SK-MEL-5 (cell line): ENCODE measurements around the gene LDOC1. TPM values are rescaled to one million over a fixed set of nuclear protein-coding genes. Genes with fewer than 3 reads are reported as not detected.
A peak's percentile ranks its signal among the peaks of the same experiment; 100 is the strongest.
"Not testable (repeated sequence)": the region's sequence is repeated elsewhere in the genome, so short reads cannot be mapped to it uniquely, and the experiment has no call there.

Experiments
- DNase-seq: peaks from one replicate; pipeline ENCODE4 v3.0.0-alpha.2; 2016; ENCODE audit warnings: low read depth, low spot score
- in situ Hi-C: cut with HindIII; loops from 2 replicates; pipeline ENCODE4 v1.10.0; 2016; ENCODE audit warnings: low sequenced_read_pairs, high pct_unique_total_duplicates, low pct_unique_long_range_greater_than_20kb
- polyA plus RNA-seq, 2 experiments: library from polyadenylated mRNA; depleted of rRNA; stranded (reverse); fragments of >200 nt; gene quantifications; 2 replicates each; pipeline ENCODE4 v1.2.3, GENCODE V29; 2015
- total RNA-seq: library from RNA; depleted of rRNA; stranded (reverse); fragments of >200 nt; shearing (Covaris generic); gene quantifications from 2 replicates; pipeline ENCODE4 v1.2.3, GENCODE V29; 2014; rRNA removed

LDOC1 gene
- total RNA-seq, result 3.4 and 5.6 TPM in 2 replicates
- 28.2 and 37.6 TPM in 2 replicates for polyA plus RNA-seq (2015; cell fraction: cytosol; rRNA removed)
- 13.5 and 21.1 TPM in 2 replicates for polyA plus RNA-seq (2015; cell fraction: nucleus; rRNA removed)

DNA sequence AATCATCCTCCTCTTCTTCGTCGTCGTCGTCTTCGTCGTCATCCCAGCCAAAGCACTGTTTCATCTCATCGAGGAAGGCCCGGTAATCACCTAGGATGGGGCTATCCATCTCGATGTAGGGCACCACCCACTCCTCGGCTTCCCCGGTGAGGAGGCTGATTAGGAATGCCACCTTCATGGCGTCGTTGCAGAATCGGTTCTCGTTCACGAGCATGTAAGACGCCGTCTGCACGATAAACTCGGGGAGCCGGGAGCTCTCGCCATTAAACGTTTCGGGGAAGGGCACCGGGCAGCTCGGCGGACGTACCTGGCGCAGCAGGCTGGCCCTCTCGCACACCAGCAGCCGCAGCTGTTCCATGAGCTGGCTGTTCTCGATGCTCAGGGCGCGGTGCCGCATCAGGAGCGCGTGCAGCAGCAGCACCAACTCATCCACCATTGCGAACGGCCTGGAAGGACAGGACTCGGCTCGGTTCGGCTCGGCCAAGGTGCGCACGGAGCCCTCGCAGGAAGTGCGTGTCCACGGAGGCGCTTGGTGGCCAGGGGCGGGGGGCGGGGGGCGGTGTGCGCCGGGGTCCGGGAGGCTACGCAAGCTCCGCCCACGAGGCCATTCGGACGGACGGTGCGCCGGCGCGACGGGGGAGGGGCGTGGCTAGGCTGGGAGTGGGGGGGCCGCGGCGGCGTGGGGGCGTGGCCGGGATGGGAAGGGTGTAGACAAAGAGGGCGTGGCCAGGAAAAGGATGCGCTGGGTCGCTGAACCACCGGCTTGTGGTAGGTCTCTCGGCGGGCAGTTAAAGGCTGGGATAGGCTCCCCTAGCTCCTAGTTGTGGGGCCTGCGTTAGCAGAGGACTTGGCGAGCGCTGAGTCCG is at the start of gene LDOC1:
TSS of gene LDOC1 (minus strand) at position 544 of the 866 bp plus-strand sequence. CDS start at position 436, 108 bp downstream.
- DNase-seq, result peak; percentile 75
- in situ Hi-C loops, result no loop called here

DNA sequence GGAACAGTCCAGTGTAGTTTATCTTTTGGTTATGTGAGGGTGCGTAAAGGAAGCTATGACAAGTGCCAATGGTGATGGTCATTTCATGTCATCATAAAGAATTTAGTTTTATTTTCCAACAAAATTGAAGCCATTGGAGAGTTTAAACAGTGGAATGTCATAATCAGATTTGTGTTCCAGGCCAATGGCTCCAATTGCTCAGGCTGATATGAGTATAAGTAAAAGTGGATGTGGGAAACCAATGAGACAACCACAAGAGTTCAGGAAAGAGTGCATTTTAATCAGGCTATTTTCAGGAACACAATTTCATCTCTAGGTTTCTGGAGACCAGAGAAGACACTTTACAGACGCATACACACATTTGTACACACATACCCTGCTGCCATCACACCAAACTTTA is 44.7 kb upstream of the LDOC1 start:
- DNase-seq, result no peak
- in situ Hi-C loops, result no loop called here

DNA sequence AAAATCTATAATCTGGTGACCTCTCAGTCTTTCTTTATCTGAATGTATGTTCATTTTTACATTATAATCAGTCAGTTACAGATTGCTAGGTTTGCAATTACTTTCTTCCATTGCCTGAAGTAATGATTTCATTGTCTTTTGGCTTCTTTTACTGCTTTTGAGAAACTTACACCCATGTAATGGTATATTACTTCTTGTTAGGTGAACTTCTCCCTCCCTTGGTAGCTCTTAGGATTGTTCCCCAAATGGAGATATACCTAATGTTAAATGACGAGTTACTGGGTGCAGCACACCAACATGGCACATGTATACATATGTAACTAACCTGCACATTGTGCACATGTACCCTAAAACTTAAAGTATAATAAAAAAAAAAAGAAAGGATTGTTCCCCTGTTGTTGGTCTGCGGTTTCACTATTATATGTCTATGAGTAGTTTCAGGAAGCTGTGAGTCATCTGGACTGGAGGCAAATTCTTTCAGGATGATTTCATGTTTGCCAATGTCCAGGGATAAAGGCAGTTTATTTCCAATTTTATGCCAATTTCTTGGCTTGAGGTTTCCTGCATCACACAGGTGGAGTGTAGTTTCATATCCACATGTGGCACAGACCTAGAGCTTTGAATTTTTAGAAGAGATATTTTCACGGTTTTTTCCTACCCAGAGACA is 43.5 kb upstream of the LDOC1 start:
- in situ Hi-C loops, result no loop called here
- no peak for DNase-seq

DNA sequence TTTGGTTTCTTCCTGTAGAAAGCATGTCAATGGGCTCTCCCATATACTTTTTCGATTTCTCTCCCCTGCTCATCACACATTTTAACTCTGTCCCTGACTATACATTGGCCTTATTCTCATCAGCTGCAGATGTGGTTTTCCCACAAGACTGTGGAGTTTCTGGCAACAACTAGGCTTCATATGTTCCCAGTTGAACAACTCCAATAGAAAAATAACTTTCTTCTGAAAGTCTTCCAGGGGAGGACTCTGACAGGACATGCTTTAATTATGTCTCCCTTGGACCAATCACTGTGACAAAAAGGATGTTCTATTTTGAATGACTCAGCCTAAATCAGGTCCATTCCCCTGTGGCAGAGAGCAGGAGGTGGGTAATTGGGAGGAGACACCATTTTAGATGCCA is 37.3 kb upstream of the LDOC1 start:
- no peak for DNase-seq
- in situ Hi-C loops, result no loop called here

DNA sequence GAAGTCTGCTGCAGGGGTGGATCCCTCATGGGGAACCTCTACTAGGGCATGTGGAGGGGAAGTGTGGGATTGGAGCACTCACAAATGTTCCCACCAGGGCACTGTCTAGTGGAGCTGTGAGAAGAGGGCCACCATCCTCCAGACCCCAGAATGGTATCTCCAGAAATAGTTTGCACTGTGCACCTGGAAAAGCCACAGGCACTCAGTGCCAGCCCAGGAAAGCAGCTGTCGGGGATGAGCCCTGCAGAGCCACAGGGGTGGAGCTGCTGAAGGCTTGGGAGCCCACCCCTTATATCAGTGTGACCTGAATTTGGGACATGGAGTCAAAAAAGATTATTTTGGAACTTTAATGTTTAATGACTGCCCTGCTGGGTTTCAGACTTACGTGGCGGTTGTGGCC is 25.0 kb upstream of the LDOC1 start:
- in situ Hi-C loops, result no loop called here
- DNase-seq, result no peak

DNA sequence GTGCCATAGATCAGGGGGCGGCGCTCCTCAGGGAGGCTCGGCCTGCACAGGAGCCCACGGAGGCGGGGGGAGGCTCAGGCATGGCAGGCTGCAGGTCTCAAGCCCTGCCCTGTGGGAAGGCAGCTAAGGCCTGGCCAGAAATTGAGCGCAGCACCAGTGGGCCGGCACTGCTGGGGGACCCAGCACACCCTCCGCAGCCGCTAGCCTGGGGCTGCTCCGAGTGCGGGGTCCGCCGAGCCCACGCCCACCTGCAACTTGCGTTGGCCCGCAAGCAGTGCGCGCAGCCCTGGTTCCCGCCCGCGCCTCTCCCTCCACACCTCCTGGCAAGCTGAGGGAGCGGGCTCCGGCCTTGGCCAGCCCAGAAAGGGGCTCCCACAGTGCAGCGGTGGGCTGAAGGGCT is 11.6 kb upstream of the LDOC1 start:
- DNase-seq, in situ Hi-C loops: not testable (repeated sequence)

DNA sequence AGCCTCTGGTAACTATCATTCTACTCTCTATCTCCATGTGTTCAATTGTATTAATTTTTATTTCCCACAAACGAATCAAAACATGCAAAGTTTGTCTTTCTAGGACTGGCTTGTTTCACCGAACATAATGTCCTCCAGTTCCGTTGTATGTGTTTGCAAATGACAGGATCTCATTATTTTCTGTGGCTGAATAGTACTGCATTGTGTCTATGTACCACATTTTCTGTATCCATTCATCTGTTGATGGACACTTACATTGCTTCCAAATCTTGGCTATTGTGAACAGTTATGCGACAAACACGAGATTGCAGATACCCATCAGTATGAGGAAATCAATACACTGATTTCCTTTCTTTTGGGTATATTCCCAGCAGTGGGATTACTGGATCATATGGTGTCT is 8.4 kb upstream of the LDOC1 start:
- DNase-seq, result no peak
- in situ Hi-C loops, result no loop called here

DNA sequence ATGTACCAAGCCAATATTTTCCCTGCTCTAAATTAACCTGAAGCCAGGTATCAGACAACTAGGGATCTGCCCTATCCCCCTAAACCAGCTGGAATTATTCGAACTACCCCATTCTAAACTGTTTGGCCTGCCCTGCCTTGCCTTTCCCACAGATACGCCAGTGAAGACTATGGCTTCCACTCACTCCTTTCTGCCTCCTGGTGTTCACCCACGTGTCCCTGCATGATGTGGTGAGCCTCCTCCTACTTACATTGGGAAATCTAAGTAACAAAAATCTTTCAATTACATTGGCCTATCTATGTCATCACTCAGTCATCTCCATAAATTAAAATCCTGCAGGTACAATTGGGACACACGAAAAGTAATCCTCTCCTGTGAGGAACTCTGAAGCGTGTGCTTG is 6.1 kb upstream of the LDOC1 start:
- no peak for DNase-seq
- in situ Hi-C loops, result no loop called here

DNA sequence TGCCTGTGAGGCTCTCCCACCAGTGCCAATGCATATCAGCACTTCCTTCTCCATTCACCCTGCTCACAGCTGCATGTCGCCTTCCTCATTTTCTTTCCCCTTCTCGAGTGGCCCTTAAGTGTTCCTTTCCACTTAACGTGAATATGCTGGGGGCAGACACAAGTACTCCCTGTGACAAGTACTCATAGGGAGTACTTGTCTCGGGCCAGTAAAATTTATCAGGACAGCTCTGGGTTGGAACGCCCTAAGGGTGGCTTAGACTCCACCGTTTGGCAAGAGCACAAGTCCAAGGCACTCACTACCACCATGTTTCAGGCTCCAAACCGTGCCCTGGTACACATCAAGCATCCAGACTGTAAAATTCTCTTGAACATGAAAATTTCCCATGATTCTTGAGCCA is 3.9 kb upstream of the LDOC1 start:
- no peak for DNase-seq
- in situ Hi-C loops, result no loop called here

DNA sequence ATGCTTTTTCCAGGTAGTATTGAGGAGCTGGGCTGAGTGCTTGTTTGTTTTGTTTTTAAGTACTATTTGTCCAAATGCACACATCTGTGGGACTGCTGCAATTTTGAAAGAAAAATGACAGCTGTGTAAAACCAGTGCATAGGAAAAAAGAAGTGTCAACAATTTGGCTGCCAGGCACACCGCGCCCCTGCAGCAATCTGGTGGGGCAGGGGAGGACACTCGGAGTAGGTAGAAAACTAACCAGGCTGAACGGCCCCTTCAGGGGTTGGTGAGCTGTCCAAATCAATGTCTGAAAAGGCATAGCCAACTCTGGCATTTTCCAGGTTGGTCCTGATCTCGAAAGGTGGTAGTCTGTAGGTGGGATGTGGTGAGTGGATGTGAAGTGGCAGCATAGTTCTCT is 1.1 kb downstream of the LDOC1 start:
- in situ Hi-C loops, result no loop called here

DNA sequence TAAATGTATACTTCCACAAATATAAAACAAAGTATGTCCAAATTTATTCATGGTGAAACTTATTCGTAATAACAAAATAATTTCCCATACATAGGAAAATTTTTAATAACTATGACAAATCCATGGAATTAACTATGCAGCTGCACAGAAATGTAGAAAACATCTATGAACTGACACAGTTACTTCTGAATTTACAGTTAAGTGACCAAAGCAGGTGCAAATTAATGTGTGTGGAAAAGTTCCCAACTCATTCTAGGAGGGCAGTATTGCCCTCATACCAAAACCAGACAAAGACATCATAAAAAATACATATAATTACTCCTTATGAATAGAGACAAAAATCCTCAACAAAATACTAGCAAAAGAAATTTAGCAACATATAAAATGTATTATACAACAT is 12.5 kb downstream of the LDOC1 start:
- no peak for DNase-seq
- in situ Hi-C loops, result no loop called here

More for the DNA sequence above, 1.1 kb downstream of the LDOC1 start:
- no peak for DNase-seq

DNA sequence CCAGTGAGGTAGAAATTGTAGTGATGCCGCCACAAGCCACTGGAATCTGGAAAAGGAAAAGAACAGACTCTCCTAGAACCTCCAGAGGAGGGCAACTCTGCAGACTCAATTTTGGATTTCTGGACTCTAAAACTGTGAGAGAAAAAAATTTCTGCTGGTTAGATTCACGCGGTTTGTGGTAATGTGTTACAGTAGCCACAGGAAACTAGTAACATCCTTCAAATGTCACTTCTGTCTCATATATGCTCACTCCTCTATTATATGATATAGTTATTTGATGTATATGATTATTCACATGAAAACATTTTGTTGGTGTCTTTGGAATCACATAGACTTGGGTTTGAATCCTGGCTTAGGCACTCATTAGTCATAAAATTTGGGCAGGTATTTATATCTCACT is 18.8 kb downstream of the LDOC1 start:
- in situ Hi-C loops, result no loop called here
- DNase-seq, result no peak

DNA sequence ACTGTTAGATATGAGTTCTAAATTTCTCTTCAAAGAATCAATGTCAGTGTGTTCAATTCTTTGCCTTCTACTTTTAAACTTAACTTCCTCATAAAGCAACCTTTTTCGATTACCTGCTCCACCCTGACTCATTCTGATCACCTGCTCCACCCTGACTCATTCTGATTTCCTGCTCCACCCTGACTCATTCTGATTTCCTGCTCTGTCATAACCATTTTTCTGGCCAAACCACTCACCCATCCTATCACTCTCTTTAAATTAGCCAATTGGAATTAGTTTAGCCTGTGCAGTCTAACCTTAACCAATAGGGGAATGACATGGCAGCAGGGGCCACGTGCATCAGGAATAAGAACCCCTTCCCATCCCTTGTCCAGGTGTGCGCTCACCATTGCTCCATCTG is 21.7 kb downstream of the LDOC1 start:
- in situ Hi-C loops, DNase-seq: not testable (repeated sequence)

DNA sequence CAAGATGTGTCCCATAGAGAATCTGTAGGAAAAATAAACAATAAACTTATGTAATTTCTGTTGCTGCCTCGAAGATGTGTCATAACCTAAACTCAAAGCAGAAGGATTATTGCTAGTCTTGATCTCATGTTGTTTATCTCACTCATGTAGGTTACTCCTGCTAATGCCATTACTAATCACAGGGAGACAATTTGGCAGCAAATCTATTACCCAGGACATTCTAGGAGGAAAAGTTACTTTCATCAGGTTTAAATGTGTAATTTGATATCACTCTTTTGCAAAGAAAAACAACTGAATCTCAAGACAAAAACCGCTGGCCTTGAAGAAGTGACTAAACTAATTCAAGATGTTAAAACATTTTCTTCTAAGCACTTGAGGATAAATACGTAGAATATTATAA is 34.0 kb downstream of the LDOC1 start:
- DNase-seq, result no peak
- in situ Hi-C loops, result no loop called here

DNA sequence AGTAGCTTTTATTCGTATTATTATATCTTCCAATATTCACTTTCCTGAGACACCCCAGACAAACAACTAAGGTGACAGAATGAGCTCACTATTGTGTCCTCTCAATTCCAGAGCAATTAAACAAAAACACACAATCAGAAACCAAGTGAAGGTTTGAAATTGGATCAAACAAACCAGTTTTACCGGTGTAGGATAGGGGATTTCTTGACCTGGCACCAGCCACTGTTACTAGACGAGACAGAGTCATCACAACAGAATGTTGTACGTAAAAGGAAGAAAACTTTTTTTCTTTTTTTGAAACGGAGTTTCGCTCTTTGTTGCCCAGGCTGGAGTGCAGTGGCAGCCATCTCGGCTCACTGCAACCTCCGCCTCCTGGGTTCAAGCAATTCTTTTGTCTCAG is 43.7 kb downstream of the LDOC1 start:
- in situ Hi-C loops, result no loop called here
- no peak for DNase-seq

DNA sequence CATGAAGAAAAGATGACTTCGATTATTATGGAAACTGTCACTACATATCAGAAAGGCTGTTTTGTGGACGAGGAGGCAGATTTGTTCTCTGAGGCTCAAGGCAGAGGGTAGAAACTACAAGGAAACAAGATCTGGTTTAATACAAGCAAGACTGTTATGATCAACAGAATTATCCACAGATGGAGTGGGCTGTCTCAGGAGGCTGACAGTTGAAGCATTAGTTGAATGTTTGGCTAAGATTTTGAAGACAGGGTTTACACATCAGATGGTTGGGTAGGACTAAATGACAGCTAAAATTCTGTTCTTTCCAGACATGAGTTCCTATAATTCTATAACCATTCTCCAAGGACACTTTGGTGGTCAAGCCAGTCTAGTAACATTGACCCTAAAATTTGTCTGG is 49.8 kb downstream of the LDOC1 start:
- in situ Hi-C loops, result no loop called here

More for the DNA sequence above, 49.8 kb downstream of the LDOC1 start:
- no peak for DNase-seq
